ENCODE data around the gene LIMS1. TPM values are rescaled to one million over a fixed set of nuclear protein-coding genes. Genes with fewer than 3 reads are reported as not detected.

Gene LIMS1
- total and polyA plus RNA-seq, 4 donors: 26.7 to 102 (median 90.4) TPM

DNA sequence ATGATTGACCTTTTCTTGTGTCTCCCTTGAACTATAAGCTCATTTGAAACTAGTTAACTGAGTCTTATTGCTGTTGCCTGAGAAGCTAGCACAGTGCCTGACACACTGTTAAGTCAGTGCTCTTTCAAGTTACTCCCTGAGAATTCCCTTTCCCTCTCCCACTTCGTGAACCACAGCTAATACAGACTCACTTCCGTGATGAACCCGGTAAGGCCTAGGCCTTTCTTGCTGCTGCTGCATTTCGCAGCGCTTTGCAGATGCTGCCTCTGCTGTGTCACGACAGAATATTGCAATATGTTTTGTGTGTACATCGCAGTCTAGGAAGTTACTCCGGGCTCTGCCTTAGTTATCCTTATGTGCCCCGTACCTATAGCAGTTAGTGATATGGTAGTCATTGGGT is 42.8 kb downstream of the LIMS1 start:
- H3K9me3 ChIP-seq (ENCODE audit: control insufficient read depth in 4 of 4, insufficient read depth in 3 of 4, low read length in 3 of 4): no peaks in the 10 kb centered on the region
- no peak overlapping the region for H3K4me3 ChIP-seq
- ATAC-seq (ENCODE audit: insufficient read depth, low FRiP score) (no peak), DNase-seq (no peak)
- H3K4me1 ChIP-seq (ENCODE audit: control insufficient read depth in 5 of 5, insufficient read depth in 5 of 5, low read length in 5 of 5): peaks cover 9 to 50% (median 18%) of the 10 kb centered on the region in 5 donors
- no peaks in the 10 kb centered on the region for H3K27me3 ChIP-seq (ENCODE audit: control insufficient read depth in 3 of 3, insufficient read depth in 3 of 3, low read length in 2 of 3)
- no peak overlapping the region for H3K27ac ChIP-seq (ENCODE audit: low read depth in 1 of 2, low read length in 1 of 2)
- H3K36me3 ChIP-seq (ENCODE audit: control insufficient read depth in 4 of 4, insufficient read depth in 4 of 4, low read length in 4 of 4): no peaks in the 10 kb centered on the region
- no peak overlapping the region for H3K9ac ChIP-seq (ENCODE audit: insufficient read depth in 1 of 2, low read length in 2 of 2)
- TF ChIP-seq, protein P1, sequence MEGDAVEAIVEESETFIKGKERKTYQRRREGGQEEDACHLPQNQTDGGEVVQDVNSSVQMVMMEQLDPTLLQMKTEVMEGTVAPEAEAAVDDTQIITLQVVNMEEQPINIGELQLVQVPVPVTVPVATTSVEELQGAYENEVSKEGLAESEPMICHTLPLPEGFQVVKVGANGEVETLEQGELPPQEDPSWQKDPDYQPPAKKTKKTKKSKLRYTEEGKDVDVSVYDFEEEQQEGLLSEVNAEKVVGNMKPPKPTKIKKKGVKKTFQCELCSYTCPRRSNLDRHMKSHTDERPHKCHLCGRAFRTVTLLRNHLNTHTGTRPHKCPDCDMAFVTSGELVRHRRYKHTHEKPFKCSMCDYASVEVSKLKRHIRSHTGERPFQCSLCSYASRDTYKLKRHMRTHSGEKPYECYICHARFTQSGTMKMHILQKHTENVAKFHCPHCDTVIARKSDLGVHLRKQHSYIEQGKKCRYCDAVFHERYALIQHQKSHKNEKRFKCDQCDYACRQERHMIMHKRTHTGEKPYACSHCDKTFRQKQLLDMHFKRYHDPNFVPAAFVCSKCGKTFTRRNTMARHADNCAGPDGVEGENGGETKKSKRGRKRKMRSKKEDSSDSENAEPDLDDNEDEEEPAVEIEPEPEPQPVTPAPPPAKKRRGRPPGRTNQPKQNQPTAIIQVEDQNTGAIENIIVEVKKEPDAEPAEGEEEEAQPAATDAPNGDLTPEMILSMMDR (IDR thresholded peaks at IDR 0.05; ENCODE audit: control extremely low read depth, extremely low read depth): no peak
- WGBS, 2 donors: 89 to 91% methylated on average over 9 of the region's 9 CpGs

DNA sequence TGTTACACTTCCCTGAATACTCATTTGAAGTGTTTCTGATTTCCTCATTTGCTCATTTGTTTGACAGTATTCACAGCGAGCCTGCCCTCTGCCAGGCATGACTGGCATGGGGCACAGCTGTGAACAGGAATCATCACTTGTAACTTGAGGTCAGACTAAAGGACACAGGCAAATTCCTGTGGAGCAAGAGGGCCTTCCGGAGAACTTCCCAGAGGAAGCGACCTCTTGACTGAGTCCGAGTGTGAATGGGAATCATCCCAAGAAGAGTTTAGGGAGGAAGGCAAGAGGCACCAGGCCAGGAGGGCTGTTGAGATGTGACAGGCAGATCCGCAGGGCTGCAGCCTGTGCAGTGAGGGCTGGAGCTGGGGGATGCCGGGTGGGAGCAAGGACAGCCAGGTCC is 45.4 kb downstream of the LIMS1 start:
- DNase-seq: peak in 2 of 3 donors; percentile 32 to 52
- WGBS, 2 donors: 30 to 50% methylated on average over 6 of the region's 6 CpGs

DNA sequence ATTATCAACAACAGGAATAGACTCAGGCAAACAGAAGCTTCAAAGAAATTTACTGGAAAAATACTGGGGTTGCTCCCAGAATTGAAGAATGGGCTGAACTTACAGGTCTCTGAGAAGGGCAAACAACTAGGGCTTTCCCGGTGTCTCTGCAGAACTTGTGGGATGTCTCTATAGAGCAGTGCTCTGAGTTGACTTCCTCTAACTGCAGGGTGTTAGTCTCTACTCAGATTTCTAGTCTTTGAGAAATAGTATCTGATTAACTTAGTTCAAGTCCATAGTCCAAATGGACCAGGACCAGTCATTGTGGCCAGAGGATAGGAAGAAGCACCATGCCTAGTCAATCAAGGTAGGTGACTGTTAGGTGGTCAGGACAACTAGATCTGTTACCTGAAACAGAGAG is 45.8 kb downstream of the LIMS1 start:
- no peak overlapping the region for H3K4me3 ChIP-seq
- no peaks in the 10 kb centered on the region for H3K27me3 ChIP-seq (ENCODE audit: control insufficient read depth in 3 of 3, insufficient read depth in 3 of 3, low read length in 2 of 3)
- no peaks in the 10 kb centered on the region for H3K9me3 ChIP-seq (ENCODE audit: control insufficient read depth in 4 of 4, insufficient read depth in 3 of 4, low read length in 3 of 4)
- TF ChIP-seq, protein P1 (IDR thresholded peaks at IDR 0.05; ENCODE audit: control extremely low read depth, extremely low read depth): no peak
- H3K36me3 ChIP-seq (ENCODE audit: control insufficient read depth in 4 of 4, insufficient read depth in 4 of 4, low read length in 4 of 4): no peaks in the 10 kb centered on the region
- WGBS, 2 donors: 29 to 32% methylated on average over 1 of the region's 1 CpG
- peaks cover 10 to 34% (median 11%) of the 10 kb centered on the region in 5 donors for H3K4me1 ChIP-seq (ENCODE audit: control insufficient read depth in 5 of 5, insufficient read depth in 5 of 5, low read length in 5 of 5)
- DNase-seq (no peak), ATAC-seq (ENCODE audit: insufficient read depth, low FRiP score) (no peak)
- no peak overlapping the region for H3K9ac ChIP-seq (ENCODE audit: insufficient read depth in 1 of 2, low read length in 2 of 2)
- peak overlapping the region in 1 of 2 donors; percentile 55 for H3K27ac ChIP-seq (ENCODE audit: low read depth in 1 of 2, low read length in 1 of 2)

More for the DNA sequence above, 45.4 kb downstream of the LIMS1 start:
- TF ChIP-seq, protein P1 (IDR thresholded peaks at IDR 0.05; ENCODE audit: control extremely low read depth, extremely low read depth): no peak
- no peak overlapping the region for H3K9ac ChIP-seq (ENCODE audit: insufficient read depth in 1 of 2, low read length in 2 of 2)
- no peak overlapping the region for H3K4me3 ChIP-seq
- peak overlapping the region; percentile 26 to 55 for H3K27ac ChIP-seq (ENCODE audit: low read depth in 1 of 2, low read length in 1 of 2)
- peaks cover 10 to 35% (median 12%) of the 10 kb centered on the region in 5 donors for H3K4me1 ChIP-seq (ENCODE audit: control insufficient read depth in 5 of 5, insufficient read depth in 5 of 5, low read length in 5 of 5)
- ATAC-seq (ENCODE audit: insufficient read depth, low FRiP score): no peak
- no peaks in the 10 kb centered on the region for H3K27me3 ChIP-seq (ENCODE audit: control insufficient read depth in 3 of 3, insufficient read depth in 3 of 3, low read length in 2 of 3)
- no peaks in the 10 kb centered on the region for H3K36me3 ChIP-seq (ENCODE audit: control insufficient read depth in 4 of 4, insufficient read depth in 4 of 4, low read length in 4 of 4)
- H3K9me3 ChIP-seq (ENCODE audit: control insufficient read depth in 4 of 4, insufficient read depth in 3 of 4, low read length in 3 of 4): no peaks in the 10 kb centered on the region

Data from lung (tissue), 12 donors.